Esophagus muscularis mucosa (tissue), 4 donors: Measurements from ENCODE around the gene SH2D7. TPM values are rescaled to one million over a fixed set of nuclear protein-coding genes. Genes with fewer than 3 reads are reported as not detected.

Experiments
- DNase-seq: peaks from one replicate; pipeline ENCODE4 v3.0.0-alpha.2; 2017; ENCODE audit errors: extremely low spot score
- H3K27ac ChIP-seq, 4 donors: fragments of 200-600 bp; sonication (generic); replicated peaks in 1 of 4; 1 replicate in 3 of 4; 2 replicates in 1 of 4; pipeline ENCODE4 v1.5.1; 2016 to 2019; ENCODE audit warnings: mild to moderate bottlenecking in 1 of 4
- H3K27me3 ChIP-seq, 4 donors: fragments of 200-600 bp; sonication (generic); one replicate each; pipeline versions ENCODE4 v1.5.1 to v1.6.0; 2016 to 2019
- H3K36me3 ChIP-seq, 4 donors: fragments of 200-600 bp; sonication (generic); one replicate each; pipeline ENCODE4 v1.5.1; 2016 to 2019
- H3K4me1 ChIP-seq, 4 donors: fragments of 200-600 bp; sonication (generic); one replicate each; pipeline ENCODE4 v1.5.1; 2016 to 2019
- H3K4me3 ChIP-seq, 4 donors: fragments of 200-600 bp; sonication (generic); 1 replicate in 2 of 4; 2 replicates in 2 of 4; pipeline ENCODE4 v1.5.1; 2016 to 2019; ENCODE audit warnings: mild to moderate bottlenecking in 4 of 4, moderate library complexity in 1 of 4
- H3K9me3 ChIP-seq, 4 donors: fragments of 200-600 bp; sonication (generic); 1 replicate in 3 of 4; 2 replicates in 1 of 4; pipeline ENCODE4 v1.5.1; 2016 to 2019
- EP300 ChIP-seq: sonication (generic); formaldehyde crosslinking; IDR thresholded peaks from one replicate; pipeline ENCODE4 v1.6.1; 2017; ENCODE audit warnings: antibody characterized with exemption
- POLR2A ChIP-seq: fragments of 450-650 bp; IDR thresholded peaks from one replicate; pipeline ENCODE4 v1.6.1; 2017; ENCODE audit warnings: antibody characterized with exemption, moderate library complexity, mild to moderate bottlenecking, low read depth
- POLR2AphosphoS5 ChIP-seq, 2 donors: sonication (generic); formaldehyde crosslinking; IDR thresholded peaks; one replicate each; pipeline ENCODE4 v1.6.1; 2017; ENCODE audit warnings: antibody characterized with exemption in 2 of 2
- WGBS: methylation state at CpG from one replicate; pipeline ENCODE4 v1.1.5; 2018; 5-methylcytosine and 5-hydroxymethylcytosine counted together
- intact Hi-C: fragments of 100-400 bp; cut with DNase I; formaldehyde crosslinking; loops from one replicate; pipeline ENCODE4 v1.15.1; 2023
- total RNA-seq, 4 donors: library from RNA; depleted of rRNA; stranded (reverse); fragments of >200 nt; gene quantifications; one replicate each; pipeline versions ENCODE4 v1.1.0 to v1.2.1, GENCODE V29; 2016
- TF ChIP-seq, protein P1 (sequence below), 3 experiments: fragments of 200-600 bp in 2 of 3; fragments of 450-650 bp in 1 of 3; sonication (generic) in 2 of 3; IDR thresholded peaks; one replicate each; pipeline ENCODE4 v1.5.1; 2017 to 2019; ENCODE audit warnings: antibody characterized with exemption in 3 of 3, mild to moderate bottlenecking in 2 of 3, moderate library complexity in 1 of 3

SH2D7 gene
- total RNA-seq, 4 donors from 2014 or later = not detected

DNA sequence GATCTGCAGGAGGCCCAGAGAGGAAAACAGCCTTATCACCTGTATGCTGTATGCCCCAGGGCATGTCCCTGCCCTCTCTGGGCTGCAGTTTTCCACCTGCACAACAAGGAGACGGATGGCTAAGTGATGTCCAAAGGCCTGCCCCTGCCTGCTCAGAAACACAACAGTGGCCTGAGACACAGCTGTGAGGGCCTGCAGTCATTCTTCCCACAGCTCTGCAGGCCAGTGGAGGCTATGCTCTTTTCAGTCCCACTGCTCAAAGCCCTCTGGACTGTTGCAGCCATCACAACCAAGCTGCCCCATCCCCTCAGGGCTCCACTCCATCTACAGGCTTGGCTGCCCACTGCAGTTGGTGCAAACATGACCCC is 9.6 kb upstream of the SH2D7 start:
- Histone ChIP-seq H3K4me3 (no peak overlapping the region), H3K9me3 (no peaks in the 10 kb centered on the region), H3K4me1 (peaks cover 0 to 18% (median 10%) of the 10 kb centered on the region in 4 donors), H3K27me3 (no peaks in the 10 kb centered on the region), H3K36me3 (no peaks in the 10 kb centered on the region), H3K27ac (no peak overlapping the region)
- TF ChIP-seq POLR2AphosphoS5 (IDR thresholded peaks at IDR 0.05) (no peak), POLR2A (no peak), EP300 (no peak)
- TF ChIP-seq, protein P1, sequence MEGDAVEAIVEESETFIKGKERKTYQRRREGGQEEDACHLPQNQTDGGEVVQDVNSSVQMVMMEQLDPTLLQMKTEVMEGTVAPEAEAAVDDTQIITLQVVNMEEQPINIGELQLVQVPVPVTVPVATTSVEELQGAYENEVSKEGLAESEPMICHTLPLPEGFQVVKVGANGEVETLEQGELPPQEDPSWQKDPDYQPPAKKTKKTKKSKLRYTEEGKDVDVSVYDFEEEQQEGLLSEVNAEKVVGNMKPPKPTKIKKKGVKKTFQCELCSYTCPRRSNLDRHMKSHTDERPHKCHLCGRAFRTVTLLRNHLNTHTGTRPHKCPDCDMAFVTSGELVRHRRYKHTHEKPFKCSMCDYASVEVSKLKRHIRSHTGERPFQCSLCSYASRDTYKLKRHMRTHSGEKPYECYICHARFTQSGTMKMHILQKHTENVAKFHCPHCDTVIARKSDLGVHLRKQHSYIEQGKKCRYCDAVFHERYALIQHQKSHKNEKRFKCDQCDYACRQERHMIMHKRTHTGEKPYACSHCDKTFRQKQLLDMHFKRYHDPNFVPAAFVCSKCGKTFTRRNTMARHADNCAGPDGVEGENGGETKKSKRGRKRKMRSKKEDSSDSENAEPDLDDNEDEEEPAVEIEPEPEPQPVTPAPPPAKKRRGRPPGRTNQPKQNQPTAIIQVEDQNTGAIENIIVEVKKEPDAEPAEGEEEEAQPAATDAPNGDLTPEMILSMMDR (IDR thresholded peaks at IDR 0.05) = no peak
- no CpG with 5 or more reads among the region's 1 CpG for WGBS
- intact Hi-C loops = no loop called here
- no peak for DNase-seq

DNA sequence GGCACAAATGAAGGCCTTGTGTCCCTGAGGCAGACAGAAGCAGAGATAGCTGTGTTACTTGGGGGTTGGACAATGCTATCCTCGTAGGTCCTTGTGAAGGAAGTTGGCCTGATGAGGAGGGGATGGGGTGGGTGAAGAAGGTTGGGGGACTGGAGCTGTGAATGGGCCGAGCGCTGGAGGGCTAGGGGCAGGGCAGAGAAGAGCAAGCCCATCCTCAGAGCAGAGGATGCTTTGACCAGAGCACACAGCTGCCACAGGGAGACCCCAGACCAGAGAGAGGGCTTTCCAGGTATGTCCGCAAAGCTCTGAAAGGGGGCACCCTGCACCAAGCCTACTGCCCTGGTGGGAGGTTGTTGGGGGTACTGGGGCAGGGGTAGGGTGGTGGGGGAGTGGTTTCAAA is 9.2 kb upstream of the SH2D7 start:
- 95% methylated on average over 4 of the region's 4 CpGs for WGBS
- H3K27ac ChIP-seq = no peak overlapping the region

DNA sequence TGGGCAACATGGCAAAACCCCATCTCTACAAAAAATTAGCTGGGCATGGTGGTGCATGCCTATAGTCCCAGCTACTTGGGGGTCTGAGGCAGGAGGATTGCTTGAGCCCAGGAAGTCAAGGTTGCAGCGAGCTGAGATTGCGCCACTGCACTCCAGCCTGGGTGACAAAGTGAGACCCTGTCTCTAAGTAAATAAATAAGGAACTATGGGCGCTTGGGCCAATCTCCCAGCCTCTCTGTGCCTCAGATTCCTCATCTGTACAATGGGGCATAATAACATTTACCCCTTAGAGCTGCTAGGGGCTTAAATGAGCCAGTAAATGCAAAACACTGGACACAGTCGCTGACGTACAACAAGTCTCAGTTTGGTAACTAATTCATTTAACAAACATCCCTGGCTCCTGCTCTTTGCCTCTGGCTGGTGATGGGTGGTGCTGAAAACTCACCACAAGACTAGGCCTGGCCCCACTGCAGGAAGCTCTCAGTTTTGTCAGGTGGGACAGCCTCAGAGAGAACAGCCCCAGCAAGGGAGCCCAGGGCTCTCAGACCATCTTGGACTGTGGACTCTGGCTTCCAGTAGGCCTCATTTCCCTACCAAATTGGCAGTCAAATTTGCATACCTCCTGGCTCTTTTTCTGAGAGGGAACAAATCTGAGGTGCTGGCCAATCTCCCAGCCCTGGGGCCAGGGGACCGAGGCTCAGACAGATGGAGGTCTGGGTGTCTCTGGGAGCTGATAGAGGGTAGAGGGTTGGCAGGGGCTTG is 8.5 kb upstream of the SH2D7 start:
- no peak for TF ChIP-seq EP300
- Histone ChIP-seq H3K27ac (no peak overlapping the region), H3K4me3 (no peak overlapping the region), H3K27me3 (no peaks in the 10 kb centered on the region), H3K36me3 (no peaks in the 10 kb centered on the region), H3K9me3 (no peaks in the 10 kb centered on the region), H3K4me1 (peaks cover 0 to 9% (median 3%) of the 10 kb centered on the region in 4 donors)
- 89% methylated on average over 5 of the region's 6 CpGs for WGBS
- intact Hi-C loops = no loop called here
- DNase-seq = no peak

More for the DNA sequence above, 9.2 kb upstream of the SH2D7 start:
- no peak for DNase-seq
- peaks cover 0 to 13% (median 6%) of the 10 kb centered on the region in 4 donors for H3K4me1 ChIP-seq
- no peaks in the 10 kb centered on the region for H3K9me3 ChIP-seq
- intact Hi-C loops = no loop called here
- no peaks in the 10 kb centered on the region for H3K27me3 ChIP-seq
- H3K4me3 ChIP-seq = no peak overlapping the region
- no peak for TF ChIP-seq EP300
- TF ChIP-seq POLR2A = no peak
- TF ChIP-seq, protein P1 (IDR thresholded peaks at IDR 0.05) = no peak
- H3K36me3 ChIP-seq = no peaks in the 10 kb centered on the region

DNA sequence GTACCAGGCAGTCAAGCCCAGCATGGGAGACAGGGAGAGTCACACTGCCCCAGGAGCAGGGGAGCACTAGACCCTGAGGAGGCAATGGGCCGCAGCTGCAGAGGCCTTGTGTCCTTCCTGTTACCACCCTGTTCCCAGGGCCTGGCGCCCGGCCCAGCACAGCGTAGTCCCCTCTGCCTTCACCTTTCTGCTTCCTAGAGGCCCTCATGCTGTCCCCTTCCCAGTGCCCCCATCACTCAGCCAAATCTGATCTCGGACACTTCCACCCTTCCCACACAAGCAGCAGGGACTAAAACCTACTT is 8.0 kb upstream of the SH2D7 start:
- Histone ChIP-seq H3K27me3 (no peaks in the 10 kb centered on the region), H3K27ac (no peak overlapping the region), H3K9me3 (no peaks in the 10 kb centered on the region), H3K36me3 (no peaks in the 10 kb centered on the region), H3K4me1 (peaks cover 0 to 9% (median 3%) of the 10 kb centered on the region in 4 donors), H3K4me3 (no peak overlapping the region)
- no peak for DNase-seq
- TF ChIP-seq POLR2A (no peak), EP300 (no peak), POLR2AphosphoS5 (IDR thresholded peaks at IDR 0.05) (no peak)
- TF ChIP-seq, protein P1 (IDR thresholded peaks at IDR 0.05) = no peak
- 64% methylated on average over 5 of the region's 5 CpGs for WGBS
- intact Hi-C loops = no loop called here

DNA sequence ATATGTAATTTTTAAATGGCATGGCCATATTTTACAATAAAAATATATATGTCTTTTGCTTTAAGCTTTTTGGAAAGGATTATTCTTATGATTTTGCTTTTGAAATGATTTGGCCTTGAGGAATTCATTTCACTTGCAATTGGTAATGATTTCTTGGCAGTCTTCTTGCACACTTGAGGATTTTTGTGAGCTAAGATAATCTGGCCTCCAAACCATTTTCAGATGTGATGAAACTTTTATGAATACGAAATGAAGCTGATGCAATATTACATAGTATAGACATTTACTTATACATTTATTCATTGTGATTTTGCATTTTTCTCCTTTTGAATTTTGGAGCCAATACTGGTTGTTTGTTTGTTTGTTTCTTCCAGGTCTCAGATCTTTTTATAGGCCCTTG is 6.4 kb upstream of the SH2D7 start:
- WGBS = 63% methylated on average over 1 of the region's 1 CpG
- TF ChIP-seq POLR2AphosphoS5 (IDR thresholded peaks at IDR 0.05) (no peak), POLR2A (no peak), EP300 (no peak)
- TF ChIP-seq, protein P1 (IDR thresholded peaks at IDR 0.05) = no peak

More for the DNA sequence above, 6.4 kb upstream of the SH2D7 start:
- DNase-seq = no peak
- no peak overlapping the region for H3K4me3 ChIP-seq
- intact Hi-C loops = no loop called here
- H3K9me3 ChIP-seq = no peaks in the 10 kb centered on the region
- no peaks in the 10 kb centered on the region for H3K27me3 ChIP-seq
- no peaks in the 10 kb centered on the region for H3K36me3 ChIP-seq
- H3K27ac ChIP-seq = no peak overlapping the region
- H3K4me1 ChIP-seq = peaks cover 0 to 9% (median 3%) of the 10 kb centered on the region in 4 donors
